ENCODE measurements around the gene ZNF516. TPM values are rescaled to one million over a fixed set of nuclear protein-coding genes. Genes with fewer than 3 reads are reported as not detected.

Gene ZNF516
- total RNA-seq, 1 experiment from 2014 or later: 25.5 TPM

DNA sequence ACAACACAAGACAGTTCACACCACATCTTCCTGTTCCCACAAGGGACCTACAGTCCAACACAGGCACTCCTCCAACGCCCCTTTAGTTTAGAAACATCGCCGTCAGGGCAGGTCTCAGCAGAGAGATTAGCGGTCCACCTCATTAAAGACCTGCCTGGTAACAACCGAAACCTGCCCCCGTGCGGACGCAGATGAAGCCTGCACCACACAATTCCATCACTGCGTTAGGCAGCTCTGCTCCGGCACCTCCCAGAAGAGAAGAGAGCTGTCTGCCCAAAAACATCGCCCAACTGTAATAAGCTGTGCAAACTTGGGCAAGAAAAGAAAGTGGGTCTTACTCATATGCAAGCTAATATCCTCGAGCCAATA, 32.7 kb downstream of the ZNF516 start:
- Mint-ChIP-seq H3K9me3 (ENCODE audit: unreplicated experiment) (no peaks in the 10 kb centered on the region), H3K27me3 (ENCODE audit: insufficient read depth, unreplicated experiment) (no peaks in the 10 kb centered on the region), H3K36me3 (ENCODE audit: insufficient read depth, unreplicated experiment) (no peaks in the 10 kb centered on the region), H3K4me1 (ENCODE audit: low read depth, unreplicated experiment) (no peaks in the 10 kb centered on the region), H3K4me3 (ENCODE audit: unreplicated experiment) (no peak overlapping the region), H3K27ac (ENCODE audit: unreplicated experiment) (no peak overlapping the region)
- ChIA-PET POLR2A (no interaction called here), CTCF (no interaction called here)
- H3K4me1 ChIP-seq: no peaks in the 10 kb centered on the region
- H3K9me3 ChIP-seq: no peaks in the 10 kb centered on the region
- no peak overlapping the region for H3K4me3 ChIP-seq (ENCODE audit: low read depth, low read length)
- DNase-seq: no peak
- no TSS peak for BruUV-seq (replicated peaks)
- intact Hi-C loops (cut with micrococcal nuclease; ENCODE audit: unreplicated experiment): no loop called here
- H3K36me3 ChIP-seq (ENCODE audit: control insufficient read depth, insufficient read depth, low read length): no peaks in the 10 kb centered on the region
- no peaks in the 10 kb centered on the region for H3K27me3 ChIP-seq (replicated peaks; ENCODE audit: control insufficient read depth, insufficient read depth, low read length)
- no peak for TF ChIP-seq CTCF (IDR thresholded peaks at IDR 0.05; ENCODE audit: insufficient read depth in 1 of 2, low read depth in 1 of 2, low read length in 1 of 2, severe bottlenecking in 1 of 2, unreplicated experiment in 1 of 2)

- Histone ChIP-seq H3K27me3 (replicated peaks; ENCODE audit: control insufficient read depth, insufficient read depth, low read length) (no peaks in the 10 kb centered on the region), H3K9me3 (no peaks in the 10 kb centered on the region), H3K4me1 (no peaks in the 10 kb centered on the region), H3K4me3 (ENCODE audit: low read depth, low read length) (no peak overlapping the region), H3K36me3 (ENCODE audit: control insufficient read depth, insufficient read depth, low read length) (no peaks in the 10 kb centered on the region)
- no peaks in the 10 kb centered on the region for H3K36me3 Mint-ChIP-seq (ENCODE audit: insufficient read depth, unreplicated experiment)
- no peaks in the 10 kb centered on the region for H3K4me1 Mint-ChIP-seq (ENCODE audit: low read depth, unreplicated experiment)
- intact Hi-C loops (cut with micrococcal nuclease; ENCODE audit: unreplicated experiment): no loop called here
- ChIA-PET CTCF (no interaction called here), POLR2A (no interaction called here)
- no peak for DNase-seq
- no peak for TF ChIP-seq CTCF (IDR thresholded peaks at IDR 0.05; ENCODE audit: insufficient read depth in 1 of 2, low read depth in 1 of 2, low read length in 1 of 2, severe bottlenecking in 1 of 2, unreplicated experiment in 1 of 2)
- no peak overlapping the region for H3K4me3 Mint-ChIP-seq (ENCODE audit: unreplicated experiment)
- no TSS peak for BruUV-seq (replicated peaks)
- no peaks in the 10 kb centered on the region for H3K27me3 Mint-ChIP-seq (ENCODE audit: insufficient read depth, unreplicated experiment)
- H3K9me3 Mint-ChIP-seq (ENCODE audit: unreplicated experiment): no peaks in the 10 kb centered on the region
- H3K27ac Mint-ChIP-seq (ENCODE audit: unreplicated experiment): no peak overlapping the region
Measured at GRCh38 chr18:76461692-76462325, 33.2 kb downstream of the ZNF516 start.

DNA sequence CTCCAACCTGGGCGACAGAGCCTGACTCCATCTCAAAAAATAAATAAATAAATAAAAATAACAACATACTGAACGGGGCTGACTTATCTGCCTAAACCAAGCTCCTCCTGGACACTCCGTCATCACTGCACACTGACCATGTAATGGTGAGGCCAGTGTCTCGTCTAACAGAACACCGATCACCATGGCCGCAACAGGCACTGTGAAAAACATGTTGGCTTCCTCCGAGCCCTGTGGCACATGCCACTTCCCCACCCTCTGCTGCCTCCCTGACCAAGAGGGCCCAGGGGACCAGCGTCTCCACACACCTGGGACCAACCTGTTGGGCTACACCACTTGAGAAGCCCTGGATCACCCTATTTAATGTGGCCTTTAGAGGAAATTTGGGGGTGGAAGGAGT, 33.9 kb downstream of the ZNF516 start:
- intact Hi-C loops (cut with micrococcal nuclease; ENCODE audit: unreplicated experiment): no loop called here
- Mint-ChIP-seq H3K27ac (ENCODE audit: unreplicated experiment) (no peak overlapping the region), H3K4me1 (ENCODE audit: low read depth, unreplicated experiment) (no peaks in the 10 kb centered on the region), H3K9me3 (ENCODE audit: unreplicated experiment) (no peaks in the 10 kb centered on the region), H3K36me3 (ENCODE audit: insufficient read depth, unreplicated experiment) (no peaks in the 10 kb centered on the region), H3K4me3 (ENCODE audit: unreplicated experiment) (no peak overlapping the region), H3K27me3 (ENCODE audit: insufficient read depth, unreplicated experiment) (no peaks in the 10 kb centered on the region)
- H3K4me1 ChIP-seq: no peaks in the 10 kb centered on the region
- no peak for DNase-seq
- TF ChIP-seq CTCF (IDR thresholded peaks at IDR 0.05; ENCODE audit: insufficient read depth in 1 of 2, low read depth in 1 of 2, low read length in 1 of 2, severe bottlenecking in 1 of 2, unreplicated experiment in 1 of 2): no peak
- BruUV-seq (replicated peaks): no TSS peak
- H3K9me3 ChIP-seq: no peaks in the 10 kb centered on the region
- ChIA-PET CTCF (no interaction called here), POLR2A (no interaction called here)
- H3K27me3 ChIP-seq (replicated peaks; ENCODE audit: control insufficient read depth, insufficient read depth, low read length): no peaks in the 10 kb centered on the region
- H3K4me3 ChIP-seq (ENCODE audit: low read depth, low read length): no peak overlapping the region
- no peaks in the 10 kb centered on the region for H3K36me3 ChIP-seq (ENCODE audit: control insufficient read depth, insufficient read depth, low read length)

All from Caco-2 (cell line).